Right lobe of liver (tissue), 4 donors: ENCODE measurements around the gene MYPOP.

Experiments used
- POLR2A ChIP-seq: fragments of 450-650 bp; IDR thresholded peaks from one replicate; pipeline ENCODE4 v1.6.1; 2017; ENCODE audit warnings: antibody characterized with exemption, mild to moderate bottlenecking
- TF ChIP-seq, protein P1 (sequence below), 4 donors: fragments of 200-600 bp in 3 of 4; fragments of 450-650 bp in 1 of 4; IDR thresholded peaks; one replicate each; pipeline versions ENCODE4 v1.5.1 to v1.8.0; 2016 to 2022; ENCODE audit warnings: antibody characterized with exemption in 4 of 4, mild to moderate bottlenecking in 2 of 4
- donor health status: DM: no; HTN: no; CAD: no.
- donor health status: DM: no; HTN: no; CAD: no.
- donor health status: DM: no; HTN: yes; CAD: no.

DNA sequence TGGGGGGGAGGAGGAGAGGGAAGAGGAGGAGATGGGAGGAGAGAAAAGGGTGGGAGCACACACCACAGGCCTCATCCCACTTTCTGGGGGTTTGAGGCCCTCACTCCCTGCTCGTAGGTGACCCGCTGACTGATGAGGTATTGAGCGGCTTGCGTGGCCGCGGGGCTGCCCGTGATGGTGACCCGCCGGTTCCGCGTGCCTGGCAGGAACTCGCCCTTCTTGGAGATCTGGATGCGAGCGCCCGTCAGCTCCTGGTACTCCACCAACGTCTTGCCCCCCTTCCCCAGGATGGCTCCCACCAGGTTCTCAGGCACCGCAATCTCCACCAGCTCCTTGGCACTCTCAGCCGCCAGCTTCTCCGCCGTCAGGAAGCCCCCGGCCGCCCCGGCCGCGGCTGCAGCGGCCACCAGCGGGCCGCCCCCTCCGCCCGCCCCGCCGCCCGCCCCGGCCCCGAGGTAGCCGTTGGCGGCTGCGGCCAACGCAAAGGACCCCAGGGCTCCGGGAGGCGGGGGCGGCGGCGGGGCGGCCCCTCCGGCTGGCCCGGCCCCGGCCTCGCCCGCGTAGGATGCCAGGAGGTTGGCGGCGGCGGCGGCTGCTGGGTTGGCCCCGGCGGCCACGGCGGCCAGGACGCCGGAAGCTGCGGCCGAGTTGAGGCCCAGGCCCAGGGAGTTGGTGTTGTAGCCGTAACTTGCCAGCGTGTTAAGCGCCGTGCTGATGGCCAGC is 37.5 kb upstream of the MYPOP start:
- TF ChIP-seq POLR2A, result no peak
- TF ChIP-seq, protein P1, sequence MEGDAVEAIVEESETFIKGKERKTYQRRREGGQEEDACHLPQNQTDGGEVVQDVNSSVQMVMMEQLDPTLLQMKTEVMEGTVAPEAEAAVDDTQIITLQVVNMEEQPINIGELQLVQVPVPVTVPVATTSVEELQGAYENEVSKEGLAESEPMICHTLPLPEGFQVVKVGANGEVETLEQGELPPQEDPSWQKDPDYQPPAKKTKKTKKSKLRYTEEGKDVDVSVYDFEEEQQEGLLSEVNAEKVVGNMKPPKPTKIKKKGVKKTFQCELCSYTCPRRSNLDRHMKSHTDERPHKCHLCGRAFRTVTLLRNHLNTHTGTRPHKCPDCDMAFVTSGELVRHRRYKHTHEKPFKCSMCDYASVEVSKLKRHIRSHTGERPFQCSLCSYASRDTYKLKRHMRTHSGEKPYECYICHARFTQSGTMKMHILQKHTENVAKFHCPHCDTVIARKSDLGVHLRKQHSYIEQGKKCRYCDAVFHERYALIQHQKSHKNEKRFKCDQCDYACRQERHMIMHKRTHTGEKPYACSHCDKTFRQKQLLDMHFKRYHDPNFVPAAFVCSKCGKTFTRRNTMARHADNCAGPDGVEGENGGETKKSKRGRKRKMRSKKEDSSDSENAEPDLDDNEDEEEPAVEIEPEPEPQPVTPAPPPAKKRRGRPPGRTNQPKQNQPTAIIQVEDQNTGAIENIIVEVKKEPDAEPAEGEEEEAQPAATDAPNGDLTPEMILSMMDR (IDR thresholded peaks at IDR 0.05), result no peak
